Measurements from ENCODE around the gene GALNT10.

GALNT10 gene

GRCh38 chr5:154213592-154213991 is 23.1 kb downstream of the GALNT10 start (continued):
- TF ChIP-seq PATZ1 (CRISPR knock-in tag; IDR thresholded peaks at IDR 0.05; ENCODE audit: borderline replicate concordance), result no peak
- TF ChIP-seq ZNF565 (CRISPR knock-in tag; conservative IDR thresholded peaks at IDR 0.05; ENCODE audit: low read depth), result no peak
- no peak for TF ChIP-seq ESRRG (CRISPR knock-in tag; IDR thresholded peaks at IDR 0.05)
- TF ChIP-seq BACH2 (CRISPR knock-in tag; IDR thresholded peaks at IDR 0.05; ENCODE audit: borderline replicate concordance), result no peak
- no peak for TF ChIP-seq CREB5 (CRISPR knock-in tag; IDR thresholded peaks at IDR 0.05; ENCODE audit: low read depth)

- TF ChIP-seq ZFP30 (CRISPR knock-in tag; IDR thresholded peaks at IDR 0.05) (no peak), GLIS3 (CRISPR knock-in tag; IDR thresholded peaks at IDR 0.05) (no peak), BACH2 (CRISPR knock-in tag; IDR thresholded peaks at IDR 0.05; ENCODE audit: borderline replicate concordance) (no peak), TSHZ2 (CRISPR knock-in tag; IDR thresholded peaks at IDR 0.05) (no peak), ZNF70 (CRISPR knock-in tag; IDR thresholded peaks at IDR 0.05) (no peak), ESRRG (CRISPR knock-in tag; IDR thresholded peaks at IDR 0.05) (no peak)
- ATAC-seq, result peak; percentile 20; the same call in 2 of the 3 replicates
Observed at GRCh38 chr5:154214371-154215106, 24.0 kb downstream of the GALNT10 start.

- ATAC-seq, result peak; percentile 22; the same call in 1 of the 3 replicates
- TF ChIP-seq OSR1 (CRISPR knock-in tag; IDR thresholded peaks at IDR 0.05), result no peak
- no peak for TF ChIP-seq PPARA (CRISPR knock-in tag; IDR thresholded peaks at IDR 0.05; ENCODE audit: borderline replicate concordance)
- TF ChIP-seq CREB5 (CRISPR knock-in tag; IDR thresholded peaks at IDR 0.05; ENCODE audit: low read depth), result no peak
- TF ChIP-seq TSHZ2 (CRISPR knock-in tag; IDR thresholded peaks at IDR 0.05), result no peak
- no peak for TF ChIP-seq ZNF70 (CRISPR knock-in tag; IDR thresholded peaks at IDR 0.05)
- TF ChIP-seq ISL1 (CRISPR knock-in tag; IDR thresholded peaks at IDR 0.05), result no peak
- no peak for TF ChIP-seq POU6F1 (CRISPR knock-in tag; IDR thresholded peaks at IDR 0.05; ENCODE audit: borderline replicate concordance, low read depth)
- no peak for TF ChIP-seq GLIS3 (CRISPR knock-in tag; IDR thresholded peaks at IDR 0.05)
- no peak for TF ChIP-seq ZNF565 (CRISPR knock-in tag; conservative IDR thresholded peaks at IDR 0.05; ENCODE audit: low read depth)
- no peak for TF ChIP-seq RARB (CRISPR knock-in tag; IDR thresholded peaks at IDR 0.05)
- no peak for TF ChIP-seq TOX (CRISPR knock-in tag; IDR thresholded peaks at IDR 0.05; ENCODE audit: borderline replicate concordance)
Observed at GRCh38 chr5:154215571-154216325, 25.2 kb downstream of the GALNT10 start.
